ENCODE data around the gene UGT1A10. TPM values are rescaled to one million over a fixed set of nuclear protein-coding genes. Genes with fewer than 3 reads are reported as not detected.

UGT1A10 gene
- total RNA-seq, 5 donors from 2014 or later (not counting 1 experiment from before 2014, with no cell fraction given), result not detected

- H3K27ac Mint-ChIP-seq, result no peak overlapping the region
- WGBS (ENCODE audit: insufficient coverage), result 90% methylated on average over 8 of the region's 9 CpGs
- H3K4me1 Mint-ChIP-seq, result no peaks in the 10 kb centered on the region
- POLR2A ChIA-PET, result interaction anchor here in 1 of 2 donors (0.6 kb wide), 1 partner anchor 282 kb away, joined by 3 read pairs; no protein-coding TSS in a partner anchor
- H3K4me3 ChIP-seq (ENCODE audit: control insufficient read depth in 1 of 2, extremely low read depth in 1 of 2, low read length in 1 of 2), result no peak overlapping the region
- H3K9me3 ChIP-seq, result no peaks in the 10 kb centered on the region
- ATAC-seq (replicated peaks in 1 of 4), result no peak
- H3K27ac ChIP-seq (ENCODE audit: low read length), result no peak overlapping the region
- peaks cover 0 to 17% of the 10 kb centered on the region in 2 experiments for H3K27me3 ChIP-seq (replicated peaks in 1 of 2; ENCODE audit: control insufficient read depth in 2 of 2, extremely low read depth in 1 of 2, insufficient read depth in 2 of 2, low read length in 1 of 2)
- H3K36me3 Mint-ChIP-seq, result no peaks in the 10 kb centered on the region
- no peaks in the 10 kb centered on the region for H3K4me1 ChIP-seq (ENCODE audit: control insufficient read depth in 1 of 2, extremely low read depth in 1 of 2, insufficient read depth in 2 of 2, low read length in 2 of 2)
- CTCF ChIA-PET, result no interaction called here
- H3K4me3 Mint-ChIP-seq, result no peak overlapping the region
- H3K27me3 Mint-ChIP-seq, result peaks cover 27 to 29% of the 10 kb centered on the region in 2 donors
- H3K36me3 ChIP-seq (ENCODE audit: control insufficient read depth in 2 of 2, extremely low read depth in 1 of 2, insufficient read depth in 1 of 2, low read length in 1 of 2), result no peaks in the 10 kb centered on the region
- DNase-seq, result no peak
- H3K9me3 Mint-ChIP-seq, result no peaks in the 10 kb centered on the region
Measured at GRCh38 chr2:233769260-233769659, 133.0 kb downstream of the UGT1A10 start.

GRCh38 chr2:233772153-233772552 is 135.9 kb downstream of the UGT1A10 start:
- Histone ChIP-seq H3K4me1 (ENCODE audit: control insufficient read depth in 1 of 2, extremely low read depth in 1 of 2, insufficient read depth in 2 of 2, low read length in 2 of 2) (no peaks in the 10 kb centered on the region), H3K4me3 (ENCODE audit: control insufficient read depth in 1 of 2, extremely low read depth in 1 of 2, low read length in 1 of 2) (no peak overlapping the region), H3K27me3 (replicated peaks in 1 of 2; ENCODE audit: control insufficient read depth in 2 of 2, extremely low read depth in 1 of 2, insufficient read depth in 2 of 2, low read length in 1 of 2) (peaks cover 0 to 18% of the 10 kb centered on the region in 2 experiments), H3K9me3 (no peaks in the 10 kb centered on the region), H3K27ac (ENCODE audit: low read length) (no peak overlapping the region), H3K36me3 (ENCODE audit: control insufficient read depth in 2 of 2, extremely low read depth in 1 of 2, insufficient read depth in 1 of 2, low read length in 1 of 2) (no peaks in the 10 kb centered on the region)
- Mint-ChIP-seq H3K27me3 (peaks cover 18 to 21% of the 10 kb centered on the region in 2 donors), H3K36me3 (no peaks in the 10 kb centered on the region), H3K4me1 (no peaks in the 10 kb centered on the region), H3K9me3 (peaks cover 3 to 13% (median 7%) of the 10 kb centered on the region in 3 donors), H3K27ac (no peak overlapping the region), H3K4me3 (no peak overlapping the region)
- 95% methylated on average over 10 of the region's 16 CpGs for WGBS (ENCODE audit: insufficient coverage)
- no peak for ATAC-seq (replicated peaks in 1 of 4)
- ChIA-PET CTCF (no interaction called here), POLR2A (no interaction called here)
- no peak for DNase-seq

- Mint-ChIP-seq H3K9me3 (peaks cover 3 to 13% (median 7%) of the 10 kb centered on the region in 3 donors), H3K4me3 (no peak overlapping the region), H3K36me3 (no peaks in the 10 kb centered on the region), H3K27me3 (peaks cover 16 to 18% of the 10 kb centered on the region in 2 donors), H3K27ac (no peak overlapping the region), H3K4me1 (no peaks in the 10 kb centered on the region)
- POLR2A ChIA-PET, result no interaction called here
- no peaks in the 10 kb centered on the region for H3K9me3 ChIP-seq
- H3K27me3 ChIP-seq (replicated peaks in 1 of 2; ENCODE audit: control insufficient read depth in 2 of 2, extremely low read depth in 1 of 2, insufficient read depth in 2 of 2, low read length in 1 of 2), result peaks cover 0 to 19% of the 10 kb centered on the region in 2 experiments
- DNase-seq, result no peak
- CTCF ChIA-PET, result no interaction called here
- 78% methylated on average over 4 of the region's 5 CpGs for WGBS (ENCODE audit: insufficient coverage)
- H3K36me3 ChIP-seq (ENCODE audit: control insufficient read depth in 2 of 2, extremely low read depth in 1 of 2, insufficient read depth in 1 of 2, low read length in 1 of 2), result no peaks in the 10 kb centered on the region
- H3K4me3 ChIP-seq (ENCODE audit: control insufficient read depth in 1 of 2, extremely low read depth in 1 of 2, low read length in 1 of 2), result no peak overlapping the region
- no peaks in the 10 kb centered on the region for H3K4me1 ChIP-seq (ENCODE audit: control insufficient read depth in 1 of 2, extremely low read depth in 1 of 2, insufficient read depth in 2 of 2, low read length in 2 of 2)
- H3K27ac ChIP-seq (ENCODE audit: low read length), result no peak overlapping the region
- no peak for ATAC-seq (replicated peaks in 1 of 4)
Measured at GRCh38 chr2:233772583-233772982, 136.3 kb downstream of the UGT1A10 start.

- ChIA-PET CTCF (no interaction called here), POLR2A (no interaction called here)
- Histone ChIP-seq H3K27ac (ENCODE audit: low read length) (no peak overlapping the region), H3K36me3 (ENCODE audit: control insufficient read depth in 2 of 2, extremely low read depth in 1 of 2, insufficient read depth in 1 of 2, low read length in 1 of 2) (no peaks in the 10 kb centered on the region), H3K4me3 (ENCODE audit: control insufficient read depth in 1 of 2, extremely low read depth in 1 of 2, low read length in 1 of 2) (no peak overlapping the region), H3K27me3 (replicated peaks in 1 of 2; ENCODE audit: control insufficient read depth in 2 of 2, extremely low read depth in 1 of 2, insufficient read depth in 2 of 2, low read length in 1 of 2) (peaks cover 0 to 20% of the 10 kb centered on the region in 2 experiments), H3K4me1 (ENCODE audit: control insufficient read depth in 1 of 2, extremely low read depth in 1 of 2, insufficient read depth in 2 of 2, low read length in 2 of 2) (no peaks in the 10 kb centered on the region), H3K9me3 (no peaks in the 10 kb centered on the region)
- Mint-ChIP-seq H3K4me3 (no peak overlapping the region), H3K9me3 (peaks cover 3 to 13% (median 7%) of the 10 kb centered on the region in 3 donors), H3K36me3 (no peaks in the 10 kb centered on the region), H3K27me3 (peaks cover 16 to 25% of the 10 kb centered on the region in 2 donors), H3K27ac (no peak overlapping the region), H3K4me1 (no peaks in the 10 kb centered on the region)
- DNase-seq (no peak), ATAC-seq (replicated peaks in 1 of 4) (no peak)
- WGBS (ENCODE audit: insufficient coverage), result 85% methylated on average over 5 of the region's 5 CpGs
Measured at GRCh38 chr2:233773854-233774253, 137.6 kb downstream of the UGT1A10 start.

GRCh38 chr2:233775414-233775813 is 139.2 kb downstream of the UGT1A10 start:
- H3K27me3 ChIP-seq (replicated peaks in 1 of 2; ENCODE audit: control insufficient read depth in 2 of 2, extremely low read depth in 1 of 2, insufficient read depth in 2 of 2, low read length in 1 of 2), result peaks cover 0 to 24% of the 10 kb centered on the region in 2 experiments
- H3K27ac ChIP-seq (ENCODE audit: low read length), result no peak overlapping the region
- H3K9me3 Mint-ChIP-seq, result peaks cover 3 to 13% (median 7%) of the 10 kb centered on the region in 3 donors
- no peak overlapping the region for H3K4me3 Mint-ChIP-seq
- ChIA-PET CTCF (no interaction called here), POLR2A (no interaction called here)
- H3K4me1 Mint-ChIP-seq, result no peaks in the 10 kb centered on the region
- no peaks in the 10 kb centered on the region for H3K36me3 ChIP-seq (ENCODE audit: control insufficient read depth in 2 of 2, extremely low read depth in 1 of 2, insufficient read depth in 1 of 2, low read length in 1 of 2)
- DNase-seq, result no peak
- WGBS (ENCODE audit: insufficient coverage), result 87% methylated on average over 2 of the region's 6 CpGs
- peaks cover 23 to 26% of the 10 kb centered on the region in 2 donors for H3K27me3 Mint-ChIP-seq
- H3K9me3 ChIP-seq, result no peaks in the 10 kb centered on the region
- ATAC-seq (replicated peaks in 1 of 4), result no peak
- H3K27ac Mint-ChIP-seq, result no peak overlapping the region
- H3K36me3 Mint-ChIP-seq, result no peaks in the 10 kb centered on the region
- no peak overlapping the region for H3K4me3 ChIP-seq (ENCODE audit: control insufficient read depth in 1 of 2, extremely low read depth in 1 of 2, low read length in 1 of 2)
- no peaks in the 10 kb centered on the region for H3K4me1 ChIP-seq (ENCODE audit: control insufficient read depth in 1 of 2, extremely low read depth in 1 of 2, insufficient read depth in 2 of 2, low read length in 2 of 2)

GRCh38 chr2:233778030-233778429 is 141.8 kb downstream of the UGT1A10 start, which contains the start of gene MROH2A:
TSS of gene MROH2A (plus strand) at chr2:233778330. CDS start at chr2:233779359, 1,029 bp downstream.
- H3K4me1 ChIP-seq (ENCODE audit: control insufficient read depth in 1 of 2, extremely low read depth in 1 of 2, insufficient read depth in 2 of 2, low read length in 2 of 2), result no peaks in the 10 kb centered on the region
- CTCF ChIA-PET, result no interaction called here
- Mint-ChIP-seq H3K27ac (no peak within 1 kb of the TSS), H3K9me3 (peaks cover 3 to 13% (median 7%) of the 10 kb centered on the region in 3 donors), H3K36me3 (no peaks in the 10 kb centered on the region), H3K4me3 (no peak within 1 kb of the TSS), H3K27me3 (peaks cover 24 to 32% of the 10 kb centered on the region in 2 donors), H3K4me1 (no peaks in the 10 kb centered on the region)
- H3K36me3 ChIP-seq (ENCODE audit: control insufficient read depth in 2 of 2, extremely low read depth in 1 of 2, insufficient read depth in 1 of 2, low read length in 1 of 2), result no peaks in the 10 kb centered on the region
- H3K4me3 ChIP-seq (ENCODE audit: control insufficient read depth in 1 of 2, extremely low read depth in 1 of 2, low read length in 1 of 2), result no peak within 1 kb of the TSS
- ATAC-seq (replicated peaks in 1 of 4), result no peak
- H3K27ac ChIP-seq (ENCODE audit: low read length), result no peak within 1 kb of the TSS
- WGBS (ENCODE audit: insufficient coverage), result no CpG with 5 or more reads among the region's 2 CpGs
- no peaks in the 10 kb centered on the region for H3K9me3 ChIP-seq
- no peak for DNase-seq
- POLR2A ChIA-PET, result no interaction called here
- peaks cover 0 to 22% of the 10 kb centered on the region in 2 experiments for H3K27me3 ChIP-seq (replicated peaks in 1 of 2; ENCODE audit: control insufficient read depth in 2 of 2, extremely low read depth in 1 of 2, insufficient read depth in 2 of 2, low read length in 1 of 2)

Data from T-cell (primary cell).